CD4-positive, alpha-beta T cell (primary cell): ENCODE measurements around the gene PDGFD. TPM values are rescaled to one million over a fixed set of nuclear protein-coding genes. Genes with fewer than 3 reads are reported as not detected.

Source experiments
- ATAC-seq: fragments of 200-7000 bp; cut with Tn5 transposase; one replicate; pipeline ENCODE4 v1.10.0; 2022; ENCODE audit warnings: mild to moderate bottlenecking; ENCODE audit not compliant: poor library complexity
- CTCF ChIA-PET: fragments of 350-600 bp; sonication (Branson Sonifier 250); formaldehyde crosslinking; loops from one replicate; lab custom pipeline; 2021; ENCODE audit warnings: antibody characterized with exemption, inconsistent platforms; lab: Charles Lee
- POLR2A ChIA-PET: fragments of 350-600 bp; sonication (Branson Sonifier 250); formaldehyde crosslinking; loops from one replicate; lab custom pipeline; 2021; ENCODE audit warnings: antibody characterized with exemption, inconsistent platforms; lab: Charles Lee
- DNase-seq, 14 experiments: peaks; one replicate each; pipeline ENCODE4 v3.0.0-alpha.2; 2013 to 2020; ENCODE audit warnings: mixed read lengths in 2 of 14
- H3K27ac ChIP-seq, 2 donors: one replicate each; pipeline versions ENCODE4 v1.5.1 to v1.7.0; 2013; ENCODE audit warnings: low read length in 2 of 2, low read depth in 1 of 2, mild to moderate bottlenecking in 1 of 2
- H3K27me3 ChIP-seq, 2 experiments: 1 replicate in 1 of 2; 2 replicates in 1 of 2; pipeline versions ENCODE4 v1.6.1 to v1.7.0; 2013; ENCODE audit warnings: low read length in 2 of 2, control low read depth in 1 of 2, mild to moderate bottlenecking in 1 of 2, moderate library complexity in 1 of 2; ENCODE audit not compliant: insufficient read depth in 2 of 2, control insufficient read depth in 1 of 2
- H3K36me3 ChIP-seq: one replicate; pipeline ENCODE4 v1.6.1; 2013; ENCODE audit warnings: low read length, control low read depth; ENCODE audit not compliant: insufficient read depth
- H3K4me1 ChIP-seq: one replicate; pipeline ENCODE4 v1.6.1; 2013; ENCODE audit warnings: low read length, control low read depth; ENCODE audit not compliant: insufficient read depth
- H3K4me3 ChIP-seq: one replicate; pipeline ENCODE4 v1.5.1; 2013; ENCODE audit warnings: mild to moderate bottlenecking, low read length, moderate library complexity
- H3K9me3 ChIP-seq, 2 experiments: 1 replicate in 1 of 2; 2 replicates in 1 of 2; pipeline versions ENCODE4 v1.6.1 to v1.7.0; 2013; ENCODE audit warnings: low read length in 2 of 2, mild to moderate bottlenecking in 2 of 2, control low read depth in 1 of 2, moderate library complexity in 1 of 2; ENCODE audit not compliant: control insufficient read depth in 1 of 2, insufficient read depth in 1 of 2
- H3K27ac Mint-ChIP-seq: one replicate; pipeline ENCODE4 v1.8.0; 2020; ENCODE audit warnings: mixed read lengths
- H3K27me3 Mint-ChIP-seq: one replicate; pipeline ENCODE4 v1.8.0; 2021; ENCODE audit warnings: mixed read lengths
- H3K36me3 Mint-ChIP-seq: one replicate; pipeline ENCODE4 v1.8.0; 2021; ENCODE audit warnings: low read depth, mixed read lengths
- H3K4me1 Mint-ChIP-seq: one replicate; pipeline ENCODE4 v1.8.0; 2021; ENCODE audit warnings: low read depth, mixed read lengths
- H3K4me3 Mint-ChIP-seq: one replicate; pipeline ENCODE4 v1.8.0; 2020; ENCODE audit warnings: mild to moderate bottlenecking, mixed read lengths
- H3K9me3 Mint-ChIP-seq: one replicate; pipeline ENCODE4 v1.8.0; 2020; ENCODE audit warnings: mixed read lengths
- CTCF ChIP-seq: fragments of 200-600 bp; IDR thresholded peaks from one replicate; pipeline ENCODE4 v1.8.0; 2022; ENCODE audit warnings: antibody characterized with exemption, mild to moderate bottlenecking
- intact Hi-C, 2 experiments: fragments of 100-400 bp; cut with DNase I in 1 of 2; cut with micrococcal nuclease in 1 of 2; formaldehyde crosslinking; loops; one replicate each; pipeline versions ENCODE4 v1.15.1 to v1.9.0; 2023 to 2025; cut with DNase I, micrococcal nuclease
- total RNA-seq, 174 experiments: library from RNA in 2 of 174; stranded (reverse) in 2 of 174; gene quantifications; one replicate each; pipeline ENCODE4 v1.2.3 and lab custom pipeline; 2021 to 2026

PDGFD gene
- total RNA-seq, 2 experiments from 2014 or later, result not detected

GRCh38 chr11:103959279-103959942 is 204.5 kb downstream of the PDGFD start:
- no peaks in the 10 kb centered on the region for H3K36me3 Mint-ChIP-seq
- Histone ChIP-seq H3K9me3 (no peaks in the 10 kb centered on the region), H3K4me1 (no peaks in the 10 kb centered on the region), H3K27ac (no peak overlapping the region), H3K4me3 (no peak overlapping the region), H3K36me3 (no peaks in the 10 kb centered on the region), H3K27me3 (no peaks in the 10 kb centered on the region)
- CTCF ChIA-PET, result no interaction called here
- no peaks in the 10 kb centered on the region for H3K4me1 Mint-ChIP-seq
- intact Hi-C loops, result no loop called here
- H3K27ac Mint-ChIP-seq, result no peak overlapping the region
- no peak for TF ChIP-seq CTCF
- no peak for ATAC-seq
- no peak overlapping the region for H3K4me3 Mint-ChIP-seq
- no peaks in the 10 kb centered on the region for H3K9me3 Mint-ChIP-seq
- POLR2A ChIA-PET, result no interaction called here
- H3K27me3 Mint-ChIP-seq, result no peaks in the 10 kb centered on the region
- DNase-seq, result no peak

DNA sequence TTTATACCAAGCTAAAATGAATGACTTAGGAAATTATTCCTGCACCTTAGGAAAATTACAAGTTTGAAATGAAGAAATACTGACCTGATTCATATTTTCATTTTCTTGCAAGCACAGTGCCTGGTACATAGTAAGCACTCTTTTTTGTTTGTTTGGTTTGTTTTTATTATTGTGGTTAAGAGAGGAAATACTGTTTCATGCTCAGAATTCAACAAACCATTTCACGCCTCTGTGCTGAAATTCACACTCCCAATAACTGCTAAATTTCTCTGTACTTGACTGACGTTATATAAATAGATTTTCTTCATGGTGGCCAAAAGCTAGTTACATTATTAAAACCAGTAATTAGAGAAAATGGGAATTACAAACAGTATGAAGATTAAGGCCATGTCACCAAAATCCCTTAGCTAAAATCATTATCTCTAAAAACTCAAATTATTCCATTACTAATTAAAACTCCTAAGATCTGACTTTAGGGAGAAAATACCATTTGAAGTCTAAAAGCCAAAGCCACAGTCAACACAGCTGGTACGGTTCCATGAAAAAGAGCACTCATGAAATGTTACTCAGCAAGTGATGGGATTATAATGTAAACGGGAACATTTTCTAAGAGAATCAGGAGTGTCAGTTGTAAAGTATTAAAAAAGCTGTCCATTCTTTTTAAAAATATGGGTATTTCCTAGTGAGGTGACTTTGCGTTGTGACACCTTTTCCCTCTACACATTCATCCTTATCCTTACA is 205.3 kb downstream of the PDGFD start:
- CTCF ChIA-PET, result no interaction called here
- Histone ChIP-seq H3K27ac (no peak overlapping the region), H3K4me3 (no peak overlapping the region), H3K27me3 (no peaks in the 10 kb centered on the region), H3K9me3 (no peaks in the 10 kb centered on the region), H3K36me3 (no peaks in the 10 kb centered on the region), H3K4me1 (no peaks in the 10 kb centered on the region)
- Mint-ChIP-seq H3K4me1 (no peaks in the 10 kb centered on the region), H3K9me3 (no peaks in the 10 kb centered on the region), H3K36me3 (no peaks in the 10 kb centered on the region), H3K27me3 (no peaks in the 10 kb centered on the region), H3K4me3 (no peak overlapping the region), H3K27ac (no peak overlapping the region)
- POLR2A ChIA-PET, result no interaction called here
- ATAC-seq, result no peak
- DNase-seq, result peak in 1 of 14 experiments; percentile 32
- intact Hi-C loops, result no loop called here
- no peak for TF ChIP-seq CTCF

GRCh38 chr11:103953797-103954486 is 210.0 kb downstream of the PDGFD start:
- DNase-seq (no peak), ATAC-seq (no peak)
- H3K9me3 ChIP-seq, result no peaks in the 10 kb centered on the region
- no peaks in the 10 kb centered on the region for H3K27me3 ChIP-seq
- no peaks in the 10 kb centered on the region for H3K4me1 Mint-ChIP-seq
- intact Hi-C loops, result no loop called here
- no peak for TF ChIP-seq CTCF
- ChIA-PET POLR2A (no interaction called here), CTCF (no interaction called here)
- no peak overlapping the region for H3K4me3 Mint-ChIP-seq
- no peaks in the 10 kb centered on the region for H3K36me3 Mint-ChIP-seq
- H3K27ac ChIP-seq, result no peak overlapping the region
- no peaks in the 10 kb centered on the region for H3K4me1 ChIP-seq
- H3K9me3 Mint-ChIP-seq, result peaks cover 4% of the 10 kb centered on the region
- no peaks in the 10 kb centered on the region for H3K36me3 ChIP-seq
- no peak overlapping the region for H3K27ac Mint-ChIP-seq
- no peaks in the 10 kb centered on the region for H3K27me3 Mint-ChIP-seq
- H3K4me3 ChIP-seq, result no peak overlapping the region
